CD4-positive, alpha-beta T cell treated with Interleukin-6 at 100 ng/mL for 8 hours (primary cell): ENCODE data around the gene LCAT.
"Not testable (repeated sequence)": the region's sequence is repeated elsewhere in the genome, so short reads cannot be mapped to it uniquely, and the experiment has no call there.

Source experiments
- DNase-seq: peaks from one replicate; pipeline ENCODE4 v3.0.0-alpha.2; 2020; ENCODE audit warnings: mixed read lengths, low spot score

Gene LCAT

GRCh38 chr16:67943619-67944504, at the start of gene LCAT:
LCAT (minus strand) TSS chr16:67944120; CDS start chr16:67944101, 19 bp downstream.
- DNase-seq = no peak

GRCh38 chr16:67993207-67994039, 49.5 kb upstream of the LCAT start:
- peak; percentile 81 for DNase-seq

DNA sequence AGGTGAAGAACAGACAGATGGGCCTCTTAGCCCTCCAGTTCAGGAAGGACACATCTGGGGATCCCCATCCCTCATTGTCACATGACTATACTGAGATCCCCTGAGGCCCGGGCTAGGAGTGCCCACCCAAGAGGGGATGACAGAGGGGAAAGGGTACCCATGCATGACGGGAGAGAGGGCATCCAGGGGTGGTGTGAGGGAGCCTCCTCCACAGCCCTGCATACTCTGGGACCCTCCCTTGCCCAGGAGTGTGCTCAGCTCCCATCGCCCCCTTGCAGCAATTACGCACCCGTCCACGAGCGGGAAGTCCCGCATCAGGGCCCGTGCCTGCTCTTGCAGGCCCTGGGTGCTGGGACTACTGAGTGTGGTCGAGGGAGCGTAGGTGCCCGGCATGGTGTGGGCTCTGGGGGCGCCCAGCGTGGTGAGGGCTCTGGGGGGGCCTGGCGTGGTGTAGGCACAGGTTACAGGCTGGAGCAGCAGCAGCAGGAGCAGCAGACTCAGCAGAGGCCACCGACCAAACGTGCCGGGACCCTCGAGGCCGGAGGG, 48.8 kb upstream of the LCAT start:
- no peak for DNase-seq

DNA sequence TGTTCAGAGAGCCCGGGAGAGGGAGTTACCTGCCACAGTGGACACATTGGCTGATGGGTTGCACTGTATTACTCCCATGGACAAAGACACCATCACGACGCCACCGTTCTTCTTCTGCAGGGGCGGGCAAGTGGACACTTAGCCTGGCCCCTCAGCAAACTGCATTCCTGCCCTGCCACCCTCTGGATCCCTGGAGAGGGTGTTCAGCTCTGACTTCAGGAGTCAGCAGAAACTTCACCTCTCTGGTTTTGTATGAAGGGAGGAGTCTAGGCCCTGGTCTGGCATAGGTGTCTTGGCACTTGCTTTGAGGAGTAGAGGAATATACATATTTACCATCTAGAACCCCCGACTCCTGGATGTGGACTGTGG, 46.1 kb upstream of the LCAT start:
- DNase-seq = no peak

GRCh38 chr16:67989322-67990017, 45.5 kb upstream of the LCAT start:
- DNase-seq = no peak

DNA sequence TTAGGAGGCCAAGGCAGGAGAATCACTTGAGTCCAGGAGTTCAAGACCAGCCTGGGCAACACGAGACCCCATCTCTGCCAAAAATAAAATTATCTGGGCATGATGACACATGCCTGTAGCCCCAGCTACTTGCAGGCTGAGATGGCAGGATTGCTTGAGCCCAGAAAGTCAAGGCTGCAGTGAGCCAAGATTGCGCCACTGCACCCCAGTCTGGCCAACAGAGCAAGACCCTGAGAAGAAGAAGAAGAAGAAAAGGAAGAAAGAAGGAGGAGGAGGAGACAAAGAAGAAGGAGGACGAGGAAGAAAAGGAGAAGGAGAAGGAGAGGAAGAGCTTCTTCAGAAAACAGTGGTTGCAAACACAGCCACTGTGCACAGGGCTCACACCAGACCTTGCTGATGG, 44.8 kb upstream of the LCAT start:
- no peak for DNase-seq

GRCh38 chr16:67987460-67988160, 43.7 kb upstream of the LCAT start:
- DNase-seq = no peak

DNA sequence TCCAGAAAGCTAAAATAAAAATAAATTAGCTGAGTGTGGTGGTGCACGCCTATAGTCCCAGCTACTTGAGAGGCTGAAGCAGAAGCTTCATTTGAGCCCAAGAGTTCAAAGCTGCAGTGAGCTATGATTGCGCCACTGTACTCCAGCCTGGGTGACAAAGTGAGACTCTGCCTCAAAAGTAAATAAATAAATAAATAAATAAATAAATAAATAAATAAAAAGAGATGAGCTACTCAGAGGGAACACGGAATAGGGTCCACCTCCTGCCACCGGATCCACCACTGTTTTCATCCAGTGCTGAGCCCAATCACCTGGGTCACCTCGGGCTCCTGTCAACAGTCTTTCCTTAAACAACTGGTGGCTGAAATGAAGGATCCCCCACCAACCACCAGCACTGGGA, 43.0 kb upstream of the LCAT start:
- no peak for DNase-seq

GRCh38 chr16:67982011-67982696, 38.2 kb upstream of the LCAT start:
- no peak for DNase-seq

GRCh38 chr16:67979955-67980678, 36.2 kb upstream of the LCAT start, which contains the start of gene DPEP3:
DPEP3 (minus strand) TSS chr16:67980499; CDS start chr16:67980380, 119 bp downstream.
- no peak for DNase-seq

GRCh38 chr16:67977469-67978227, 33.7 kb upstream of the LCAT start:
- no peak for DNase-seq

- DNase-seq = no peak
Observed at GRCh38 chr16:67977005-67977404, 33.1 kb upstream of the LCAT start.

GRCh38 chr16:67976205-67976604, 32.3 kb upstream of the LCAT start:
- DNase-seq = no peak

DNA sequence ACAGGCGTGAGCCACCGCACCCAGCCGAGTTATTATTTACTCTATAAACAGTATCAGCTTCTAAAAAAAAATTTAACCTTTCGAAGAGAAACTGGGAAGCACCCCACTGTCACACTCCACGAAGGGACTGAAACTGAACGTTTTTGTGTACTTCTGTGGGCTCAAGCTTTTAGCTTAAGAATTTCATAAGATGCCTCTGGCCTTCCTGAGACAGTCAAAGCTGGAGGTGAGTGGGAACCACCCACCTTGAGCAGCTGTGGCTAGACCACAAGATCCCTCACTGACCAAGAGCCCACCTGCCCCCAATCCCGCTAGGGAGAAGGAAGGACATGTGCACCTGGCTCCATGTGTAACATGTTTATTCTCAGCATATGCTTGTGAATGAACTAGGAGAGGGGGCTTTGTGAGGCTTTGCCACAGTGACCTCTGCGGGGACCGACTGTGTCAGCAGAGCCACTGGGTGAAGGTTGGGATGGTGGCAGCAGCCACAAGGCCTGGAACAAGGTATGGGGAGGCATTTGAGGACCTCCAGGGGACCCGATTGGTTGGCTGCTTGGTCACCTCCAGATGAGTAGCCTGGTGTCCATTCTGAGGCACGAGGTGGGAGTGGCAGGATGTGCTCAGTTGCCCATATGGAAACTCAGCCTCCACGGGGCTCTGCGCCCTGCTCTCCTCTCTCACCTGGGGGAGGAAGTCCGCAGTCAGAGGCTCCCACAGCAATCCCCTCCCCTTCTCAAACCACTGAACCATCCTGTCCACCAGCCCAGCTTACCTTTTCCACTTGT, 31.6 kb upstream of the LCAT start:
- no peak for DNase-seq

DNA sequence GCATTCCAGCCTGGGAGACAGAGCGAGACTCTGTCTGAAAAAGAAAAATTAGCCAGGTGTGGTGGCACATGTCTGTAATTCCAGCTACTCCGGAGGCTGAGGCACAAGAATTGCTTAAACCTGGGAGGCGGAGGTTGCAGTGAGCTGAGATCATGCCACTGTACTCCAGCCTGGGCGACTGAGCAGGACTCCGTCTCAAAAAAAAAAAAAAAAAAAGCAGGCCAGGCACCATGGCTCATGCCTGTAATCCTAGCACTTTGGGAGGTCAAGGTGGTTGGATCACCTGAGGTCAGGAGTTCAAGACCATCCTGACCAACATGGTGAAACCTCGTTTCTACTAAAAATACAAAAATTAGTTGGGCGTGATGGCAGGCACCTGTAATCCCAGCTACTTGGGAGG, 28.4 kb upstream of the LCAT start:
- not testable (repeated sequence) for DNase-seq

DNA sequence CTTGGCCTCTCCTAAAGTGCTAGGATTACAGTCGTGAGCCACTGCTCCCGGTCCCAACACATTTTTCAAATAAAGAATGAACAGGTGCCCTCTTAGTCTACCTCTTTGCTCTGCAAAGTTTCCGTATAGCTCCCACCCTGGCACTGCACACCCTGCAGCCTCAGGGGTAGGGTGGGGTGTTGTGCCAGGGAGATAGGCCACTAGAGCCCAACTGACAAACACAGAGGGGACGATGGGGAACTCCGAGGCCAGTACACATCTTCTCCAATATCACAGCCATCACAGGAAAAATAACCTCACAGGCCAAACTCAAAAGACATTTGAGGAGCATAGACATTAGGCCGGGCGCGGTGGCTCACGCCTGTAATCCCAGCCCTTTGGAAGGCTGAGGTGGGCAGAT, 27.2 kb upstream of the LCAT start:
- DNase-seq = no peak

DNA sequence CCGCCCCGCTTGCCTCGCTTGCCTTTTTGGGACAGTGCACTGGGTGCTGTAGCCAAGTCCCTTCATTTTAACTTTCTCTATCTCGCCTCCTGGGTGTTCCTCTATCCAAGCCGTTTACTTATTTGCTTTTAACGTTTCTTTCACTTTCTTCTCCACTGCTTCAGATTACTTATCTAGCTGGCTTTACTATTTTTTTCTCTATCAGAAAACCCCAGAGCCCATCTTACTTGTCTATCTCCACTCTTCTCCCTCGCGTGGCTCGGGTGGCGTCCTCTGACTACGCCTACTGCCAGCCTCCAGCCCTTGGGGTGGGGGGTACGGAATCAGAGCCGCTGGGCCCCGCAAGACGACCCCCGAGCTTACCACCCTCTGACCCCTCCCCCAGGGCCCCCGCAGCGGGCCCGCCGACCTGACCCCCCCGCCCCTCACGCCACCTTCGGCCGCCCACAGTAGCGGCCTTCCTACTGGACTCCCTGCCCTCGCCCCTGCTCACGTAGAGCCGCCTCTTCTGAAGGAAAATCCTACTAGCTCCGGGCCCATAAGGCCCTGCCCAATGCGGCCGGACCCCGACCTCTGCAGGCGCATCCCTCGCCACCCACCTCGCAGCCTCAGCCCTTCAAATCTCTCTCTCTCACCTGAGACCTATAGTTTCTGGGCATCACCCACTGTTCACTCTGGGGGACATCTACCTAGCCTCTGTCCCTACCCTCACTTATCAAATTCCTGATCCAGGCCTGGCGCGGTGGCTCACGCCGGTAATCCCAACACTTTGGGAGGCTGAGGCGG, 25.5 kb upstream of the LCAT start:
- DNase-seq = no peak
